ENCODE data around the gene CRTAC1.

DNA sequence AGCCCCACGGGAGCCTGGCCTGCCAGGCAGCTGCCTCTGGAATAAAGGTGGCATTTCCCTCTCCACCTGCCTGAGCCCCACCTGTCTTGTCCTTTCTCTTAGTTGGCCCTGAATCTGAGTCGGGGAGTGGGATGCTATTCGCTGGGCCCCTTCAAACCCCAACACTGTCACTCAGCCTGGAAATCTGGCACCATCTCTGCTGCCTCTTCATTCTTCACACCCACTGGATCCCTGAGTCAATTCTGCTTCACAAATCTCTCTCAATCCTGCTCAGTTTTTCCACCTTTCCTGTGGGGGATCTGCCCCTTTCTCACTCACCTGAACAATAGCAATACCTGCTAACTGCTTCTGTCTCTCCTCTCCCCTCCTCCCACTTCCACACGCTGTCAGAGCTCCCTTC is 10.6 kb downstream of the CRTAC1 start:
- TF ChIP-seq EP300 (IDR thresholded peaks at IDR 0.05; ENCODE audit: borderline replicate concordance in 1 of 2, low read depth in 1 of 2, low read length in 1 of 2) (no peak), TAF1 (IDR thresholded peaks at IDR 0.05; ENCODE audit: borderline replicate concordance, low read depth, low read length) (no peak), FOXM1 (IDR thresholded peaks at IDR 0.05; ENCODE audit: low read depth) (no peak), FOXJ3 (CRISPR knock-in tag; IDR thresholded peaks at IDR 0.05) (no peak)
- TF ChIP-seq, protein P1, sequence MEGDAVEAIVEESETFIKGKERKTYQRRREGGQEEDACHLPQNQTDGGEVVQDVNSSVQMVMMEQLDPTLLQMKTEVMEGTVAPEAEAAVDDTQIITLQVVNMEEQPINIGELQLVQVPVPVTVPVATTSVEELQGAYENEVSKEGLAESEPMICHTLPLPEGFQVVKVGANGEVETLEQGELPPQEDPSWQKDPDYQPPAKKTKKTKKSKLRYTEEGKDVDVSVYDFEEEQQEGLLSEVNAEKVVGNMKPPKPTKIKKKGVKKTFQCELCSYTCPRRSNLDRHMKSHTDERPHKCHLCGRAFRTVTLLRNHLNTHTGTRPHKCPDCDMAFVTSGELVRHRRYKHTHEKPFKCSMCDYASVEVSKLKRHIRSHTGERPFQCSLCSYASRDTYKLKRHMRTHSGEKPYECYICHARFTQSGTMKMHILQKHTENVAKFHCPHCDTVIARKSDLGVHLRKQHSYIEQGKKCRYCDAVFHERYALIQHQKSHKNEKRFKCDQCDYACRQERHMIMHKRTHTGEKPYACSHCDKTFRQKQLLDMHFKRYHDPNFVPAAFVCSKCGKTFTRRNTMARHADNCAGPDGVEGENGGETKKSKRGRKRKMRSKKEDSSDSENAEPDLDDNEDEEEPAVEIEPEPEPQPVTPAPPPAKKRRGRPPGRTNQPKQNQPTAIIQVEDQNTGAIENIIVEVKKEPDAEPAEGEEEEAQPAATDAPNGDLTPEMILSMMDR (IDR thresholded peaks at IDR 0.05) = no peak
